NCI-H2227 treated with DMSO at 0.1 percent for 48 hours (cell line): ENCODE measurements around the gene PHTF1.
"Not testable (repeated sequence)": the region's sequence is repeated elsewhere in the genome, so short reads cannot be mapped to it uniquely, and the experiment has no call there.

Experiments
- DNase-seq: peaks from one replicate; lab custom pipeline; 2025; lab: John Stamatoyannopoulos, UW

PHTF1 gene

DNA sequence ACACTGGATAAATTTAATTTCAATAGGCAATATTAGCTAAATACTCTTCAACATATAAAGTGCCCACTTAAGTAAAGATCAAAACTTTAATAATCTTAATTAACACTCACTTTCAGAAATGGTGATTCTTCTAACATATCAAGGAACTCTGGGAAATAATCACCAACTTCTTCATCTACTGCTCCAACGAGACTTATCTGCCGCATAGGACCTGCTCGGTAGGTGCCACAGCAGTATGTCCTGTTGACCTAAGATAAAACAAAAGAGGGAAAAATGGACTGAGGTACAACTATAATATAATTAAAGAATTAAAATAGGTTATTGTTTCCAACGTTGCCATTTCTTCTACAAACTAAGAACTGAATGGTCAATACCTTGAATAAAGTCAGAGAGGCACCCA is 18.3 kb upstream of the PHTF1 start:
- no peak for DNase-seq

- DNase-seq: no peak
These were observed 10.7 kb upstream of the PHTF1 start for GRCh38 chr1:113770031-113770430.

DNA sequence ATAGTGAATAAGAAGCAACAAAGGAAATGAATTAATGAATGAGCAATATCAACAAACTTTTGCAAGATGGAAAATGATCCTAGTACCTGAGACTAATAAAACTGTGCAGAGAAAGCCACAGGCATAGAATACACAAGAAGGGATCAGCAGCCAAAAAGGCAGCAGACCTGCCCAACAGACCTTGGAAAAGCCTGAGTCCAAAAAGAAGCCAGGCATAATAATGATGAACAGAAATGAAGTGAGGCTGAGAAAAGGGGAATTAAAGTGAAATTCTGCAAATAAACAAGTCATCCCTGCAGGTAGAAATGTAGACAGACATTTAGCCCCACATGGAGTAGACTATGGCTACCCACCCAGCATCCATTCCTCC is 10.3 kb upstream of the PHTF1 start:
- no peak for DNase-seq

DNA sequence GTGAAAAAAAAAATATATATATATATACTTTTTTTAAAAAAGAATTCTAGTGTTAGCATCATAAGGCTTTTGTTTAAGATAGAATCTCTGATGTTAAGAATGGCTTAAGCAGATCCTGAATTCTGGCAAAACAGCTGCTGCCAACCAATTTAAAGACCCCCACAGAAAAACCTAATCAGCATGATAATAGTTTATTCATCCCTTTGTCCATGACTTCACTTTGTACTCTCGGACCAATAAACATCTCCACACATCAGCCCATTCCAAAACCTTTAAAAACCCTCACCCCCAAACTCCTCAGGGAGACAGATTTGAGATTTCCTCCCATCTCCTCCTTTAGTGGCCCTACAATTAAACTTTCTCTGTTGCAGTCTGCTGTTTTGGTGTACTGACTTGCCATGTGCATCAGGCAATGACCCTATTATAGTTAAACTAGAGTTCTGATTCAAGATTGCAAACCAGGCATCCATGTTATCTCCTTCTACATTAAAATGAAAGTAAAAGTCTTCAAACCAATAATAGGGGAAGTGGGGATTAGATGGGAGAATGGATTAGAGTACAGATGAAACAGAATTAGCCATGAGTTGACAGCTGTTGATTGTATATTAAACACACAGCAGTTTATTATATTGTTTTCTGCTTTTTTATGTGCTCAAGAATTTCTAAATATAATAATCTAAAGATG is 9.8 kb upstream of the PHTF1 start:
- no peak for DNase-seq

GRCh38 chr1:113765306-113766230 is 6.3 kb upstream of the PHTF1 start:
- no peak for DNase-seq

DNA sequence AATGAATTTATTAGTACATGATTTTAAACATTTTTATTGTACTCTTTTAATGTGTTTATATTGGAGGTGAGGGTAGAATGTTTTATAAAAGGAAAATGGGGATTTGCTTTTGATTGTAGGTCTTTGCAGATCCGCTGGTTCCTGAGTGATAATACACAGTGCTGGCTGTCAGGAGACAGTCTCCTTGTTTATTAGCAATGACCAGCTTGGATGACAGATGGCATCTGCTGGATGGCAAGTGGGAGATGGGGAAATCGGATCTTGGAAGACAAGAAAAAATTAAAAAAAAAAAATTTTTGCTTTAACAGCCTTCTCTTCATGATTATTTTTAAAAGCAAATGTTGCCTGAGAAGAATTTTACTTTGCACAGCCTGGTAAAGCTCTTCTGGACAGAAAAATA is 4.4 kb upstream of the PHTF1 start:
- no peak for DNase-seq

- no peak for DNase-seq
These were observed 2.7 kb upstream of the PHTF1 start for GRCh38 chr1:113761937-113762336.

DNA sequence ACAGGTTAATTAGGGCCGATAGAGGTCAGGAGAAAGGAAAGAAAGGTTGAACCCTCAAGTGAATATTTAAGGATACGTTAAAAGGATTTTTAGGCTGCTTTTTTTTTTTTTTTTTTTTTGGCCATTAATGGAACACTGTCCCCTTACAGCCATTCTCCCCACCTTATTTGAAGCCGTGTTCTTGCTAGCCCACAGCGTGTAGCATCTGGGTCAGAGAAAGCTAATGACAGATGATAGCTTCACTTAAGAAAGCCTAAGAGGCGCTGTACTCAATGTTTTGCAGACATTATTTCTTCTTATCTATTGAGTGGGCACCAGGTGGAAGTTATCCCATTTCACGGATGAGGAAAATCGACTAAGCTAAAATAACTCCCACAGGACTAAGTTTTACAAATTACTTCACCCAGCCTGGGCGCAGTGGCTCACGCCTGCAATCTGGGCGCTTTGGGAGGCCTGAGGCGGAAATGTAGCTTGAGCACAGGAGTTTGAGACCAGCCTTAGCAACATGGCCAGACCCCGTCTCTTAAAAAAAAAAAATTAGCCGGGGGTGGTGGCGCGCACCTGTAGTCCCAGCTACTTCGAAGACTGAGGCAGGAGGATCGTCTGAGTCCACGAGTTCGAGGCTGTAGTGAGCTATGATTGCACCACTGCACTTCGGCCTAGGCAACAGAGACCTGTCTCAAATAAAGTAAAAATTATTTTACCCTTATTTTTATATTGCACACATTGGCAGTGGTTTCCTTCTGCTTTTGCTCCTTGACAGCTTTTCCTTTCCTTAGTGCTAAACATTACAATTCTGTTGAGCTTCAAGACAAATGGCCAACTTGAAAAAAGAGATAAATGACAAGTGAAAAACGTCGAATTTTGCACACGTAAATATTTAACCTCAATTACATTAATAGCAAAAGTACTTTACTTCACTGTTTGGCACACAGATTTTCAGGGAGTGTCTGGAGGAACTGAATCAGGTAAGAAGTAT is 1.1 kb upstream of the PHTF1 start:
- no peak for DNase-seq

DNA sequence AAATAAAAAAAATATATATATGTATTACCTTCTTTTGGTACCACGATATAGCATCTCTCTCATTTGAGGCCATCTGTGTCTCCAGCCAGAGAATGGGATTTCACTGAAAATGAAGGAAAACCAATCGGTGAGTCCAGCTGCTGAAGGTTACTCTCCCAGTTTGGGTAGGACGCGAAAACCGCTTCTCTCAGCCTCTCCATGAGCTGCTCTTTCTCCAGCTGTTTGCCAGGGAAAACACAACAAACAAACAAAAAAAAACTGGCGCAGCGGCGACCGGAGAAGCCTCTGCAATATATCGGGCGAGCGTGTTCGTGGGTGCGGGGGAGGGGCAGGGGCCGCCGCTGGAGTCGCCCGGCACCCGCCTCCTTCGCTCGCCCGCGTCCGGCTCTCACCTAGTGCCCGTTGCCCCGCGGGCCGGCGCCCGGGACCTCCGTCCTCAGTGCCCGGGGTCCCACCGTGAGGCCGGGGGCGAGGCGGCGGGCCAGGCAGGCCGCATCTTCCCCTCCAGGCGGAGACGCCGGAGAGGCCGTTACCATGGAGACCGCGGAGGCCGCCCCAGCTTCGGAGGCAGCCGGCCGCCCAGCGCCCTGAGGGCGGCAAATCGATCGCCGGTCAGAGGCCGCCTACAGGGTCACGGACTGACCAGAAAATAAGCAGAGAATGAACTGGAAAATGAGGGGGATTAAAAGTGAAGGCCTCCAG is 504 bp downstream of the PHTF1 start:
- peak; percentile 47 for DNase-seq

DNA sequence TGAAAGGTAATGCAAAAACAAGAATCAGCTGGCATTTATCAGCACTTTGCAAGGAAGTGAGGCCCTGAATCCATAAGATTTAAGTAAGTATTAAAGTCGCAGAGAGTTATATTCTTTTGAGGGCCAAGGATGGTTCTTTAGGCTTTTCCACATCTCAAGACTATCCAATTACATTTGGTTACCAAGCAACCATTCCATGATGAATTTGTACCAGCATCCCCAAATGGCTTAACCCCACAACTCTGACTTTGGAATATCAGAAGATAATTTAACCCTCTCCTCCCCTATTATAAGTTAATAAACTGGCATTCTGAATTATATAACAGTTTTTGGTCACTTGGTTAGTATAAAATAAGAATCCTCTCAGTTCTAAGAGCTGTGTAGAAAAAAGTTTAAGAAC is 2.8 kb downstream of the PHTF1 start:
- DNase-seq: no peak

DNA sequence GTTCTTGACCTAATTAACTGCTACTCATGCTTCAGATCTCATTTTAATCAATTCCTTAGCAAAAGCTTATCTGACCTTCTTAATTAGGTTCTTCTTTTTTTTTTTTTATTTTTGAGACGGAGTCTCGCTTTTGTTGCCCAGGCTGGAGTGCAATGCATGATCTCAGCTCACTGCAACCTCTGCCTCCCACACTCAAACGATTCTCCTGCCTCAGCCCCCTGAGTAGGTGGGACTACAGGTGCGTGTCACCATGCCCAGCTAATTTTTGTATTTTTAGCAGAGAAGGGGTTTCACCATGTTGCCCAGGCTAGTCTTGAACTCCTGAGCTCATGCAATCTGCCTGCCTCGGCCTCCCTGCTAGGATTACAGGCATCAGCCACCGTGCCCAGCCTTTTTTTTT is 6.0 kb downstream of the PHTF1 start:
- not testable (repeated sequence) for DNase-seq

GRCh38 chr1:113751516-113751915 is 7.8 kb downstream of the PHTF1 start:
- DNase-seq: no peak

GRCh38 chr1:113751114-113751513 is 8.2 kb downstream of the PHTF1 start:
- DNase-seq: no peak

- no peak for DNase-seq
These were observed 9.9 kb downstream of the PHTF1 start for GRCh38 chr1:113749402-113749801.

- DNase-seq: no peak
These were observed 11.9 kb downstream of the PHTF1 start for GRCh38 chr1:113747376-113747775.

DNA sequence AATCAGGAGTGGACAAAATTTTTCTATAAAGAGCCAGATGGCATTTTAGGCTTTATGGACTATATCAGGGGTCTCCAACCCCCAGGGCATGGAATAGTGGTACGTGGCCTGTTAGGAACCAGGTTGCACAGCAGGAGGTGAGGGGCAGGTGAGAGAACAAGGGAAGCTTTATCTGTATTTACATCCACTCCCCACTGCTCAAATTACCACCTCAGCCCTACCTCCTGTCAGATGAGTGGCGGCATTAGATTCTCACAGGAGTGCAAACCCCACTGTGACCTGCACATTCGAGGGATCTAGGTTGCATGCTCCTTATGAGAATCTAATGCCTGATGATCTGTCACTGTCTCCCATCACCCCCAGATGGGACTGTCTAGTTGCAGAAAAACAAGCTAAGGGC is 13.9 kb downstream of the PHTF1 start:
- DNase-seq: no peak

DNA sequence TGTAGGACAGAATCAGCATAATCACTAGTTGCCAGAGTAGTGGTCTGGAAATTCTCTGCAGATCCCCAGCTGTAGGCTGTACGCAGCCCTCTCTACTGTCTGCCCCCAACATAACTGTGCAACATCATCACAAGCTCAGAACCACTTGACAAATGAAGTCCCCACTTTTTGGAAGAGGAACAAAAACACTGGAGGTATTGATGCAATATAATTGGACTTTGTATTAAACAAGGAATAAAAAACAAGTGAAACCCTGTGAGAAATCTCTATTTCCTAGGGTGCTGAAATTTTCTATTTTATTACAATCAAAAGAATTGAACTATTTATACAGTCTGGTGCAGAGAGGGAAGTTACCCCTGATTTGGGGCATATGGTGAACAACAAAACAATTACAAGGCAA is 15.2 kb downstream of the PHTF1 start:
- DNase-seq: no peak

DNA sequence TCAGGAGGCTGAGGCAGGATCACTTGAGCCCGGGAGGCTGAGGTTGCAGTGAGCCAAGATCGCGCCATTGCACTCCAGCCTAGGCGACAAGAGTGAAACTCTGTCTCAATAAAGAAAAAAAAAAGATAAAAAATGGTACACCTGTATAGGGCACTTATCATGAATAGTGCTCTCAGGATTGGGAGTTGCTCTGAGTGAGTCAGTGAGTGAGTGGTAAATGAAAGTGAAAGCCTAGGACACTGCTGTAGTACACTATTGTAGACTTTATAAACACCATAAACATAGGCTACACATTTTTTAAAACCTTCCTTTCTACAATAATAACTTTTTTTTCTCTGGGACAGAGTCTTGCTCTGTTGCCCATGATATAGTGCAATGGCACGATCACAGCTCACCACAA is 16.8 kb downstream of the PHTF1 start:
- no peak for DNase-seq

- no peak for DNase-seq
These were observed 24.8 kb downstream of the PHTF1 start for GRCh38 chr1:113734357-113735055.

- DNase-seq: no peak
These were observed 26.5 kb downstream of the PHTF1 start for GRCh38 chr1:113732802-113733201.

GRCh38 chr1:113721010-113721409 is 38.3 kb downstream of the PHTF1 start:
- DNase-seq: no peak
